HepG2 (cell line): Measurements from ENCODE around the gene ZNF500. TPM values are rescaled to one million over a fixed set of nuclear protein-coding genes. Genes with fewer than 3 reads are reported as not detected.

Experiments used
- ATAC-seq: fragments of 200-7000 bp; cut with Tn5 transposase; 3 replicates; pipeline ENCODE4 v1.9.1; 2020; ENCODE audit warnings: mild to moderate bottlenecking, moderate library complexity
- BruUV-seq: library from RNA; stranded (reverse); fragments of 400-500 nt; replicated peaks from 2 replicates; lab custom pipeline; 2021; lab: Mats Ljungman, UMichigan
- CTCF ChIA-PET: fragments of 300-600 bp; formaldehyde crosslinking; extraction: SDS; loops from one replicate; lab custom pipeline; 2021; ENCODE audit warnings: low total read pairs, inconsistent platforms, low intra/inter-chr PET ratio; lab: Yijun Ruan, JAX
- POLR2A ChIA-PET: fragments of 350-600 bp; sonication (Branson Sonifier 250); formaldehyde crosslinking; loops from one replicate; lab custom pipeline; 2020; ENCODE audit warnings: antibody characterized with exemption, inconsistent platforms; lab: Yijun Ruan, JAX
- DNase-seq: peaks from one replicate; pipeline ENCODE4 v3.0.0-alpha.2; 2015; ENCODE audit warnings: low spot score
- FAIRE-seq: peaks from 3 replicates; lab custom pipeline; 2011; peaks lifted over from hg19 to GRCh38; lab: Jason Lieb, UNC
- H2AFZ ChIP-seq: one replicate; pipeline ENCODE4 v1.6.1; 2011; ENCODE audit warnings: low read length, inconsistent platforms
- H3K27ac ChIP-seq: fragments of 300-600 bp; 3 replicates; pipeline ENCODE4 v1.8.0; 2011; ENCODE audit warnings: mixed run types, mild to moderate bottlenecking, mixed read lengths, low read length, inconsistent platforms; ENCODE audit not compliant: insufficient read depth; ENCODE audit errors: extremely low read length
- H3K27me3 ChIP-seq, 2 experiments: fragments of 200-600 bp in 1 of 2; 2 replicates in 1 of 2; 3 replicates in 1 of 2; pipeline versions ENCODE4 v1.6.0 to v1.8.0; 2011; ENCODE audit warnings: low read length in 2 of 2, mild to moderate bottlenecking in 2 of 2, moderate library complexity in 2 of 2, inconsistent platforms in 1 of 2; ENCODE audit not compliant: insufficient read depth in 2 of 2, control insufficient read depth in 1 of 2
- H3K36me3 ChIP-seq, 2 experiments: fragments of 200-600 bp in 1 of 2; replicated peaks in 1 of 2; 2 replicates in 1 of 2; 3 replicates in 1 of 2; pipeline versions ENCODE4 v1.5.1 to v1.8.0; 2011; ENCODE audit warnings: low read length in 2 of 2, inconsistent platforms in 1 of 2; ENCODE audit not compliant: insufficient read depth in 2 of 2, control insufficient read depth in 1 of 2
- H3K4me1 ChIP-seq: 2 replicates; pipeline ENCODE4 v1.5.1; 2012; ENCODE audit warnings: low read length, inconsistent platforms; ENCODE audit not compliant: insufficient read depth
- H3K4me2 ChIP-seq: 2 replicates; pipeline ENCODE4 v1.6.0; 2011; ENCODE audit warnings: low read depth, low read length, inconsistent platforms
- H3K4me3 ChIP-seq, 3 experiments: fragments of 200-600 bp in 1 of 3; sonication (generic), shearing (Covaris generic) in 1 of 3; replicated peaks in 1 of 3; 2 replicates each; pipeline ENCODE4 v1.5.1; 2011 to 2016; ENCODE audit warnings: low read length in 3 of 3, inconsistent platforms in 2 of 3, low read depth in 2 of 3, mild to moderate bottlenecking in 2 of 3, control low read depth in 1 of 3, mixed read lengths in 1 of 3; ENCODE audit not compliant: insufficient read depth in 1 of 3
- H3K79me2 ChIP-seq: one replicate; pipeline ENCODE4 v1.6.1; 2011; ENCODE audit warnings: low read length, inconsistent platforms; ENCODE audit not compliant: insufficient read depth
- H3K9ac ChIP-seq: 2 replicates; pipeline ENCODE4 v1.6.0; 2011; ENCODE audit warnings: mild to moderate bottlenecking, low read depth, low read length, inconsistent platforms; ENCODE audit not compliant: insufficient read depth
- H3K9me3 ChIP-seq: 2 replicates; pipeline ENCODE4 v1.5.1; 2012; ENCODE audit warnings: mild to moderate bottlenecking, low read length
- H4K20me1 ChIP-seq: 2 replicates; pipeline ENCODE4 v1.6.0; 2011; ENCODE audit warnings: inconsistent platforms, mild to moderate bottlenecking, low read length, moderate library complexity; ENCODE audit not compliant: insufficient read depth
- GTF2F1 ChIP-seq: fragments of 150-350 bp; IDR thresholded peaks from 2 replicates; pipeline ENCODE4 v1.6.1; 2014; ENCODE audit warnings: low read length
- GTF3A ChIP-seq: sonication (generic); formaldehyde crosslinking; conservative IDR thresholded peaks from 2 replicates; pipeline ENCODE4 v1.4.0; 2020; ENCODE audit warnings: mild to moderate bottlenecking, missing genetic modification reagents
- MAFF ChIP-seq: IDR thresholded peaks from 2 replicates; pipeline ENCODE4 v1.6.1; 2011; ENCODE audit warnings: low read depth, low read length, improper control_type of control experiment
- MAFK ChIP-seq, 2 experiments: IDR thresholded peaks in 1 of 2; conservative IDR thresholded peaks in 1 of 2; 2 replicates each; pipeline ENCODE4 v1.6.1; 2011; ENCODE audit warnings: improper control_type of control experiment in 2 of 2, low read length in 2 of 2
- PLRG1 ChIP-seq: fragments of 450-650 bp; conservative IDR thresholded peaks from 2 replicates; pipeline ENCODE4 v1.6.1; 2016
- SMYD3 ChIP-seq: sonication (generic); formaldehyde crosslinking; IDR thresholded peaks from 2 replicates; pipeline ENCODE4 v1.8.1; 2023; ENCODE audit warnings: mild to moderate bottlenecking, missing genetic modification reagents
- ZNF317 ChIP-seq: sonication (generic); formaldehyde crosslinking; IDR thresholded peaks from 2 replicates; pipeline ENCODE4 v1.5.0; 2020; ENCODE audit warnings: mild to moderate bottlenecking, missing genetic modification reagents
- ZSCAN22 ChIP-seq: sonication (generic); formaldehyde crosslinking; IDR thresholded peaks from 2 replicates; pipeline ENCODE4 v1.4.0; 2020; ENCODE audit warnings: mild to moderate bottlenecking, missing genetic modification reagents
- WGBS: methylation state at CpG from one replicate; pipeline ENCODE4 v1.1.6; 2017; ENCODE audit warnings: low lambda C conversion rate; 5-methylcytosine and 5-hydroxymethylcytosine counted together
- in situ Hi-C: cut with HindIII; loops from 2 replicates; pipeline ENCODE4 v1.10.0; 2017; ENCODE audit warnings: low pct_unique_long_range_greater_than_20kb; ENCODE audit not compliant: extremely low pct_ligation_motif_present
- intact Hi-C: fragments of 100-400 bp; cut with micrococcal nuclease; formaldehyde crosslinking; loops from one replicate; pipeline ENCODE4 v1.10.0; 2022; ENCODE audit not compliant: unreplicated experiment
- polyA plus RNA-seq, 8 experiments: library from polyadenylated mRNA; depleted of rRNA in 3 of 8; stranded (reverse) in 7 of 8; unstranded in 1 of 8; fragments of >200 nt; fragmentation: Illumina TruSeq in 4 of 8; extraction: Trizol in 4 of 8; gene quantifications; 2 replicates each; pipeline versions ENCODE4 v1.2.1 to v1.2.3, GENCODE V29; 2011 to 2016; ENCODE audit warnings: low read depth in 4 of 8, missing spikeins in 1 of 8, mixed read lengths in 1 of 8; ENCODE audit not compliant: insufficient read depth in 1 of 8
- total RNA-seq, 5 experiments: library from RNA; depleted of rRNA; stranded (reverse); fragments of >200 nt; fragmentation: Illumina TruSeq; extraction: Trizol; gene quantifications; 2 replicates each; pipeline ENCODE4 v1.2.3, GENCODE V29; 2016; ENCODE audit warnings: low read depth in 1 of 5
- TF ChIP-seq, protein P1 (sequence below): sonication (generic); formaldehyde crosslinking; IDR thresholded peaks from 2 replicates; pipeline ENCODE4 v1.4.0; 2020; ENCODE audit warnings: low read depth, missing genetic modification reagents
- TF ChIP-seq, protein P2 (sequence below): sonication (generic); formaldehyde crosslinking; IDR thresholded peaks from 2 replicates; pipeline ENCODE4 v1.4.0; 2020; ENCODE audit warnings: missing genetic modification reagents

Gene ZNF500
- total and polyA plus RNA-seq, 2 of the 13 experiments (the other 11 are each of a cell fraction or from before 2014, with no cell fraction given): 6.1 to 12.2 TPM

DNA sequence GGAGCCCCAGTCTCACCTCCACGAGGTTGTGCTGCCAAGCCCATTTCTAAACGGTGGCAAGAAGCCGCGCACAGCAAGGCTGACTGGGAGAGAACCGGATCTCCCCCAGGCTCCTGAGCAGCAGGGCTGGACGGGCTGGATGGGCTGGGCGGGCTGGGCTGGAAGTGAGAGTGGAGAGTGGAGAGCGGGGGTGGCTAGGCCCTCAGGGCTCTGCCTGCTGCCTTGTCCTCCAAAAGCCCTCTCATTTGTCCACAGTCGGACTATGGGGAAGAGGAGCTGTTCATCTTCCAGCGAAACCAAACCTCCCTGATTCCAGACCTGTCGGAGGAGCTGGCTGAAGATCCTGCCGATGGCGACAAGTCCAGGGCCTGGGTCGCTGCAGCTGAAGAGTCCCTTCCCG lies 29.4 kb downstream of the ZNF500 start:
- no peaks in the 10 kb centered on the region; a peak in 2 of 5 replicates for H3K27me3 ChIP-seq
- ATAC-seq: no peak
- TF ChIP-seq GTF3A (CRISPR knock-in tag) (no peak), ZSCAN22 (CRISPR knock-in tag) (no peak), ZNF317 (CRISPR knock-in tag) (no peak)
- TF ChIP-seq, all 625 proteins: peak for 0
- Histone ChIP-seq H3K9ac (no peak overlapping the region), H3K4me2 (no peak overlapping the region), H3K79me2 (peaks cover 13% of the 10 kb centered on the region), H3K27ac (no peak overlapping the region), H4K20me1 (no peaks in the 10 kb centered on the region), H3K4me3 (no peak overlapping the region), H3K4me1 (peaks cover 13% of the 10 kb centered on the region), H3K36me3 (no peaks in the 10 kb centered on the region), H2AFZ (no peak overlapping the region), H3K9me3 (no peaks in the 10 kb centered on the region)
- intact Hi-C loops: no loop called here
- DNase-seq (no peak), FAIRE-seq (no peak)
- 59% methylated on average over 13 of the region's 15 CpGs for WGBS
- BruUV-seq: no TSS peak
- ChIA-PET POLR2A (no interaction called here), CTCF (no interaction called here)
- in situ Hi-C loops: no loop called here

DNA sequence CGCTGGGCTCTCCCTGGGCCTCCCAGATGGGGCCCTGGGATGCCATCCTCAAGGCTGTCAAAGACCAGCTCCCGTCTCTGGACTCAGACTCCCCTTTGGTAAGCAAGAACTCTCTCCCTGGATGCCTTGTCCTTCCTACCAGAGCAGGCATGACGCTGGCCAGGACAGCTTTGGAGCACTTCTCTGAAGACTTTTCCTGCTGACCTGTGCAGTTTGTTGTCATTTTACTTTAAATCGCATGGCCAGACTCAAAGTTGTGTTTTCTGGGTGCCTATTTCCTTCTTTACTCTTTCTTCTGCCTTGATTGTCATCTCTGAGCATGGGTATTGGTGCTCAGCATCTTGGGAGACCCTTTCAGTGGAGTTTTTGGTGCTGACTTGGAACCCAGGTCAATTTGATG lies 30.4 kb downstream of the ZNF500 start:
- in situ Hi-C loops: no loop called here
- Histone ChIP-seq H3K4me2 (no peak overlapping the region), H3K9me3 (no peaks in the 10 kb centered on the region), H2AFZ (no peak overlapping the region), H3K4me3 (no peak overlapping the region), H3K27me3 (no peaks in the 10 kb centered on the region; a peak in 2 of 5 replicates), H3K36me3 (no peaks in the 10 kb centered on the region), H3K4me1 (peaks cover 20% of the 10 kb centered on the region), H4K20me1 (no peaks in the 10 kb centered on the region), H3K79me2 (peaks cover 20% of the 10 kb centered on the region), H3K9ac (no peak overlapping the region), H3K27ac (no peak overlapping the region)
- ChIA-PET CTCF (no interaction called here), POLR2A (no interaction called here)
- intact Hi-C loops: no loop called here
- WGBS: 43% methylated on average over 2 of the region's 4 CpGs
- TF ChIP-seq GTF2F1: no peak
- peak; percentile 68 to 77 for TF ChIP-seq MAFK (conservative IDR thresholded peaks at IDR 0.05 in 1 of 2, IDR thresholded peaks at IDR 0.05 in 1 of 2; ENCODE audit: low read length in 2 of 2)
- TF ChIP-seq, protein P1, sequence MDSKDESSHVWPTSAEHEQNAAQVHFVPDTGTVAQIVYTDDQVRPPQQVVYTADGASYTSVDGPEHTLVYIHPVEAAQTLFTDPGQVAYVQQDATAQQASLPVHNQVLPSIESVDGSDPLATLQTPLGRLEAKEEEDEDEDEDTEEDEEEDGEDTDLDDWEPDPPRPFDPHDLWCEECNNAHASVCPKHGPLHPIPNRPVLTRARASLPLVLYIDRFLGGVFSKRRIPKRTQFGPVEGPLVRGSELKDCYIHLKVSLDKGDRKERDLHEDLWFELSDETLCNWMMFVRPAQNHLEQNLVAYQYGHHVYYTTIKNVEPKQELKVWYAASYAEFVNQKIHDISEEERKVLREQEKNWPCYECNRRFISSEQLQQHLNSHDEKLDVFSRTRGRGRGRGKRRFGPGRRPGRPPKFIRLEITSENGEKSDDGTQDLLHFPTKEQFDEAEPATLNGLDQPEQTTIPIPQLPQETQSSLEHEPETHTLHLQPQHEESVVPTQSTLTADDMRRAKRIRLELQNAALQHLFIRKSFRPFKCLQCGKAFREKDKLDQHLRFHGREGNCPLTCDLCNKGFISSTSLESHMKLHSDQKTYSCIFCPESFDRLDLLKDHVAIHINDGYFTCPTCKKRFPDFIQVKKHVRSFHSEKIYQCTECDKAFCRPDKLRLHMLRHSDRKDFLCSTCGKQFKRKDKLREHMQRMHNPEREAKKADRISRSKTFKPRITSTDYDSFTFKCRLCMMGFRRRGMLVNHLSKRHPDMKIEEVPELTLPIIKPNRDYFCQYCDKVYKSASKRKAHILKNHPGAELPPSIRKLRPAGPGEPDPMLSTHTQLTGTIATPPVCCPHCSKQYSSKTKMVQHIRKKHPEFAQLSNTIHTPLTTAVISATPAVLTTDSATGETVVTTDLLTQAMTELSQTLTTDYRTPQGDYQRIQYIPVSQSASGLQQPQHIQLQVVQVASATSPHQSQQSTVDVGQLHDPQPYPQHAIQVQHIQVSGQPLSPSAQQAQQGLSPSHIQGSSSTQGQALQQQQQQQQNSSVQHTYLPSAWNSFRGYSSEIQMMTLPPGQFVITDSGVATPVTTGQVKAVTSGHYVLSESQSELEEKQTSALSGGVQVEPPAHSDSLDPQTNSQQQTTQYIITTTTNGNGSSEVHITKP: no peak
- peak; percentile 72 for TF ChIP-seq MAFF
- TF ChIP-seq, protein P2, sequence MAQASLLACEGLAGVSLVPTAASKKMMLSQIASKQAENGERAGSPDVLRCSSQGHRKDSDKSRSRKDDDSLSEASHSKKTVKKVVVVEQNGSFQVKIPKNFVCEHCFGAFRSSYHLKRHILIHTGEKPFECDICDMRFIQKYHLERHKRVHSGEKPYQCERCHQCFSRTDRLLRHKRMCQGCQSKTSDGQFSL (CRISPR knock-in tag): no peak
- no peak for TF ChIP-seq PLRG1
- TF ChIP-seq SMYD3 (CRISPR knock-in tag): no peak
- ATAC-seq (no peak), FAIRE-seq (no peak), DNase-seq (no peak)
- no TSS peak for BruUV-seq
